Hepatocyte (in vitro differentiated cells): ENCODE results near the gene NIN. TPM values are rescaled to one million over a fixed set of nuclear protein-coding genes. Genes with fewer than 3 reads are reported as not detected.

Experiments used
- DNase-seq: peaks from one replicate; pipeline ENCODE4 v3.0.0-alpha.2; 2016; ENCODE audit warnings: low spot score
- H2AFZ ChIP-seq: fragments of 200-600 bp; sonication (generic); 2 replicates; pipeline ENCODE4 v1.6.0; 2016; ENCODE audit warnings: antibody characterized with exemption, mild to moderate bottlenecking
- H3K27ac ChIP-seq: fragments of 200-600 bp; sonication (generic); 2 replicates; pipeline ENCODE4 v1.5.1; 2016; ENCODE audit warnings: mild to moderate bottlenecking
- H3K27me3 ChIP-seq: fragments of 200-600 bp; sonication (generic); 2 replicates; pipeline ENCODE4 v1.6.1; 2016
- H3K36me3 ChIP-seq: fragments of 200-600 bp; sonication (generic); replicated peaks from 2 replicates; pipeline ENCODE4 v1.5.1; 2016; ENCODE audit warnings: low read depth; ENCODE audit not compliant: insufficient read depth
- H3K4me1 ChIP-seq: fragments of 200-600 bp; sonication (generic); 2 replicates; pipeline ENCODE4 v1.5.1; 2016; ENCODE audit warnings: mild to moderate bottlenecking, moderate library complexity; ENCODE audit not compliant: insufficient read depth
- H3K4me2 ChIP-seq: fragments of 200-600 bp; sonication (generic); 2 replicates; pipeline ENCODE4 v1.6.0; 2016
- H3K4me3 ChIP-seq: fragments of 200-600 bp; sonication (generic); 2 replicates; pipeline ENCODE4 v1.5.1; 2016; ENCODE audit warnings: mild to moderate bottlenecking
- H3K79me2 ChIP-seq: fragments of 200-600 bp; sonication (generic); 2 replicates; pipeline ENCODE4 v1.6.0; 2017; ENCODE audit warnings: mild to moderate bottlenecking
- H3K9me2 ChIP-seq: fragments of 200-600 bp; sonication (generic); replicated peaks from 2 replicates; pipeline ENCODE4 v1.6.0; 2017; ENCODE audit warnings: mild to moderate bottlenecking; ENCODE audit not compliant: insufficient read depth
- H3K9me3 ChIP-seq: fragments of 200-600 bp; sonication (generic); 2 replicates; pipeline ENCODE4 v1.5.1; 2016; ENCODE audit warnings: low read depth, mild to moderate bottlenecking
- H4K20me1 ChIP-seq: fragments of 200-600 bp; sonication (generic); 2 replicates; pipeline ENCODE4 v1.6.0; 2016; ENCODE audit warnings: mild to moderate bottlenecking; ENCODE audit not compliant: insufficient read depth, poor library complexity, severe bottlenecking
- CTCF ChIP-seq: fragments of 200-600 bp; sonication (generic); IDR thresholded peaks from 2 replicates; pipeline ENCODE4 v1.5.1; 2016; ENCODE audit warnings: antibody characterized with exemption, mild to moderate bottlenecking; ENCODE audit not compliant: poor library complexity
- EZH2 ChIP-seq: fragments of 200-600 bp; sonication (generic); IDR thresholded peaks from 2 replicates; pipeline ENCODE4 v1.6.1; 2016; ENCODE audit warnings: antibody characterized with exemption, mild to moderate bottlenecking, borderline replicate concordance
- EZH2phosphoT487 ChIP-seq: fragments of 200-600 bp; sonication (generic); IDR thresholded peaks from one replicate; pipeline ENCODE4 v1.6.1; 2018; ENCODE audit warnings: antibody characterized with exemption, mild to moderate bottlenecking, low read depth, moderate library complexity; ENCODE audit not compliant: unreplicated experiment, severe bottlenecking
- WGBS: methylation state at CpG from one replicate; pipeline ENCODE4 v1.1.6; 2016; ENCODE audit warnings: low lambda C conversion rate; ENCODE audit errors: missing lambda C conversion rate; 5-methylcytosine and 5-hydroxymethylcytosine counted together
- polyA plus RNA-seq: library from polyadenylated mRNA; unstranded; fragments of >200 nt; fragmentation: Nextera tagmentation; extraction: Ambion mirVana; gene quantifications from 2 replicates; pipeline ENCODE4 v1.2.1, GENCODE V29; 2016
- total RNA-seq: library from RNA; depleted of rRNA; stranded (reverse); fragments of >200 nt; gene quantifications from 2 replicates; pipeline ENCODE4 v1.2.3, GENCODE V29; 2014

The NIN gene
- total and polyA plus RNA-seq, 2 experiments from 2014 or later: 4.2 to 11.6 TPM

GRCh38 chr14:50813544-50813863 lies 17.5 kb downstream of the NIN start:
- no peak for TF ChIP-seq EZH2
- no peak for TF ChIP-seq CTCF
- TF ChIP-seq EZH2phosphoT487: no peak
- Histone ChIP-seq H3K9me2 (no peaks in the 10 kb centered on the region), H3K4me2 (no peak overlapping the region), H2AFZ (no peak overlapping the region), H3K4me3 (no peak overlapping the region), H3K27ac (no peak overlapping the region), H3K4me1 (no peaks in the 10 kb centered on the region), H4K20me1 (no peaks in the 10 kb centered on the region), H3K27me3 (no peaks in the 10 kb centered on the region), H3K79me2 (peaks cover 4% of the 10 kb centered on the region), H3K9me3 (no peaks in the 10 kb centered on the region), H3K36me3 (no peaks in the 10 kb centered on the region)
- no peak for DNase-seq
- WGBS: 82% methylated on average over 2 of the region's 2 CpGs

- DNase-seq: no peak
- H3K9me3 ChIP-seq: no peaks in the 10 kb centered on the region
- H3K27ac ChIP-seq: no peak overlapping the region
- H3K36me3 ChIP-seq: no peaks in the 10 kb centered on the region
- H4K20me1 ChIP-seq: no peaks in the 10 kb centered on the region
- WGBS: 86% methylated on average over 8 of the region's 8 CpGs
- no peak overlapping the region for H3K4me3 ChIP-seq
- peaks cover 4% of the 10 kb centered on the region for H3K79me2 ChIP-seq
- H3K4me2 ChIP-seq: no peak overlapping the region
- no peaks in the 10 kb centered on the region for H3K27me3 ChIP-seq
- no peaks in the 10 kb centered on the region for H3K4me1 ChIP-seq
- H2AFZ ChIP-seq: no peak overlapping the region
- TF ChIP-seq EZH2phosphoT487: no peak
- TF ChIP-seq EZH2: no peak
- TF ChIP-seq CTCF: no peak
- H3K9me2 ChIP-seq: no peaks in the 10 kb centered on the region
These were observed 18.0 kb downstream of the NIN start for GRCh38 chr14:50812856-50813543.

GRCh38 chr14:50812180-50812579 lies 18.8 kb downstream of the NIN start:
- no peak overlapping the region for H3K4me3 ChIP-seq
- H3K4me1 ChIP-seq: no peaks in the 10 kb centered on the region
- WGBS: 81% methylated on average over 2 of the region's 2 CpGs
- no peaks in the 10 kb centered on the region for H3K36me3 ChIP-seq
- H3K27ac ChIP-seq: no peak overlapping the region
- no peak for TF ChIP-seq CTCF
- TF ChIP-seq EZH2: no peak
- no peak for TF ChIP-seq EZH2phosphoT487
- H4K20me1 ChIP-seq: no peaks in the 10 kb centered on the region
- H2AFZ ChIP-seq: no peak overlapping the region
- no peak for DNase-seq
- H3K79me2 ChIP-seq: peaks cover 4% of the 10 kb centered on the region
- no peaks in the 10 kb centered on the region for H3K9me3 ChIP-seq
- no peaks in the 10 kb centered on the region for H3K27me3 ChIP-seq
- H3K9me2 ChIP-seq: no peaks in the 10 kb centered on the region
- H3K4me2 ChIP-seq: no peak overlapping the region

- H4K20me1 ChIP-seq: no peaks in the 10 kb centered on the region
- H3K9me3 ChIP-seq: no peaks in the 10 kb centered on the region
- no peaks in the 10 kb centered on the region for H3K9me2 ChIP-seq
- H2AFZ ChIP-seq: no peak overlapping the region
- no peak overlapping the region for H3K27ac ChIP-seq
- no peaks in the 10 kb centered on the region for H3K36me3 ChIP-seq
- H3K4me3 ChIP-seq: no peak overlapping the region
- no peaks in the 10 kb centered on the region for H3K79me2 ChIP-seq
- no peaks in the 10 kb centered on the region for H3K27me3 ChIP-seq
- no peak overlapping the region for H3K4me2 ChIP-seq
- DNase-seq: no peak
- WGBS: 73% methylated on average over 5 of the region's 5 CpGs
- no peak for TF ChIP-seq EZH2phosphoT487
- TF ChIP-seq CTCF: no peak
- TF ChIP-seq EZH2: no peak
- H3K4me1 ChIP-seq: no peaks in the 10 kb centered on the region
These were observed 22.9 kb downstream of the NIN start for GRCh38 chr14:50808053-50808452.
